ENCODE data around the gene SRRM1.

DNA sequence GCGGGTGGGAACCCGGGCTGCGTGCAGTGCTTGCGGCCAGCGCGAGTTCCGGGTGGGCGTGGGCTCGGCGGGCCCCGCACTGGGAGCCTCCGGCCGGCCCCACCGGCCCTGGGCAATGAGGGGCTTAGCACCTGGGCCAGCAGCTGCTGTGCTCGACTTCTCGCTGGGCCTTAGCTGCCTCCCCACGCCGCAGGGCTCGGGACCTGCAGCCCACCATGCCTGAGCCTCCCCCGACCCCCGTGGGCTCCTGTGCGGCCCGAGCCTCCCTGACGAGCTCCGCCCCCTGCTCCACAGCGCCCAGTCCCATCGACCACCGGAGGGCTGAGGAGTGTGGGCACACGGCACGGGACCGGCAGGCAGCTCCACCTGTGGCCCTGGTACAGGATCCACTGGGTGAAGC is 78.4 kb downstream of the SRRM1 start:
- TF ChIP-seq, protein P1, sequence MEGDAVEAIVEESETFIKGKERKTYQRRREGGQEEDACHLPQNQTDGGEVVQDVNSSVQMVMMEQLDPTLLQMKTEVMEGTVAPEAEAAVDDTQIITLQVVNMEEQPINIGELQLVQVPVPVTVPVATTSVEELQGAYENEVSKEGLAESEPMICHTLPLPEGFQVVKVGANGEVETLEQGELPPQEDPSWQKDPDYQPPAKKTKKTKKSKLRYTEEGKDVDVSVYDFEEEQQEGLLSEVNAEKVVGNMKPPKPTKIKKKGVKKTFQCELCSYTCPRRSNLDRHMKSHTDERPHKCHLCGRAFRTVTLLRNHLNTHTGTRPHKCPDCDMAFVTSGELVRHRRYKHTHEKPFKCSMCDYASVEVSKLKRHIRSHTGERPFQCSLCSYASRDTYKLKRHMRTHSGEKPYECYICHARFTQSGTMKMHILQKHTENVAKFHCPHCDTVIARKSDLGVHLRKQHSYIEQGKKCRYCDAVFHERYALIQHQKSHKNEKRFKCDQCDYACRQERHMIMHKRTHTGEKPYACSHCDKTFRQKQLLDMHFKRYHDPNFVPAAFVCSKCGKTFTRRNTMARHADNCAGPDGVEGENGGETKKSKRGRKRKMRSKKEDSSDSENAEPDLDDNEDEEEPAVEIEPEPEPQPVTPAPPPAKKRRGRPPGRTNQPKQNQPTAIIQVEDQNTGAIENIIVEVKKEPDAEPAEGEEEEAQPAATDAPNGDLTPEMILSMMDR (IDR thresholded peaks at IDR 0.05) = no peak
- TF ChIP-seq POLR2A (IDR thresholded peaks at IDR 0.05) = no peak
- no peak for TF ChIP-seq EP300 (IDR thresholded peaks at IDR 0.05)
- TF ChIP-seq POLR2AphosphoS5 (IDR thresholded peaks at IDR 0.05) = no peak

Measured in upper lobe of left lung (tissue), 4 donors.